DLD1 (cell line): ENCODE results near the gene NEK11.

Experiments used
- in situ Hi-C: cut with HindIII; loops from 2 replicates; pipeline ENCODE4 v1.10.0; 2017; ENCODE audit warnings: low sequenced_read_pairs

NEK11 gene

DNA sequence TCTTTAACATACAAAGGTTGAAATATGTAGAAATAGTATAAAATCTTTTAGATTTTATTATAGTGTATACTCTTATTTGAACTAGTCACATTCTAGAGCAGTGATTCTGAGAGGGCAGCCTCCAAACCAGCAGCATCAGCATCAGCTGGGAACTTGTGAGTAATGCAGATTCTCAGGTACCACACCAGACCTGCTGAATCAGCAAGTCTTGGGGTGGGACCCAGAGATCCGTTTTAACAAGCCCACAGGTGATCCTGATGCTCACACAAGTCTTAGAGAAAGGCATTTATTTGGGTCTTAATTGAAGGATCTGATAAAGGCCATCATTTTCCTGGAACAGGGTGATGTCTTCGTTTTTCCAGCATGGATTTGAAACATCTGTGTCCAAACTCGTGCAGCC, 195.9 kb downstream of the NEK11 start:
- in situ Hi-C loops = no loop called here

DNA sequence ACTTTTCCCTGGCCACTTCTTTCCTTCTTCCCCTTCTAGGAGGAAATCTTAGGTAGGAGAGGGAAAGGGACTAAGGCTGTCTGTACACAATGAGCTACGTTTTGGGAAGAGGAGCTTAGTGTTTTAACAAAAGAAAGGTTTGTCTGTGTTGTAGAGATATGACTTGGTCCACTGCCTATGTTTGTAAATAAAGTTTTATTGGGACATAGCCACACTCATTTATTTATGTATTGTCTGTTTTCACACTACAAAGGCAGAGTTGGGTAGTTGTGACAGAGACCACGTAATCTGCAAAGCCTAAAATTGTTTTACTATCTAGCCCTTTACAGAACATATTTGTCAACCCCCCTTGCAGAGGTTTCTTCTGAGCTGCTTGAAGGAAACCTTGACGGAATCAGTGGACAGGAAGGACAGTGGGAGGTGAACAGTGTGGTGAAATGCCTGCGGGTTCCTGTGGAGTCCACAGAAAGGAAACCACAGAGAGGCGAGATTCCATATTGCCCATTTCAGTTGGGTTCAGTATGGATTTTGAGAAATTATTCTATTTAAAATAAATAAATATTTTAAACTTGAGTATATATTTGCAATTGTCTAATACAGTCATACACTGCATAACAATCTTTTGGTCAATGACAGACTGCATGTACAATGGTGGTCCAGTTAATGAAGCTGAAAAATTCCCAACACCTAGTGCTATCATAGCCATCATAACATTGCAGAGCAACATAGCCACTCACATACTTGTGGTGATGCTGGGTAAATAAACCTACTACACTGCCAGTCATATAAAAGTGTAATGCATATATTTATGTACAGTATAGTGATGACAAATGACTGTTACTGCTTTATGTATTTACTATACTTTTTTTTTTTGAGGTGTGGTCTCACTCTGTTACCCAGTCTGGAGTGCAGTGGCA, 197.0 kb downstream of the NEK11 start:
- in situ Hi-C loops = no loop called here

DNA sequence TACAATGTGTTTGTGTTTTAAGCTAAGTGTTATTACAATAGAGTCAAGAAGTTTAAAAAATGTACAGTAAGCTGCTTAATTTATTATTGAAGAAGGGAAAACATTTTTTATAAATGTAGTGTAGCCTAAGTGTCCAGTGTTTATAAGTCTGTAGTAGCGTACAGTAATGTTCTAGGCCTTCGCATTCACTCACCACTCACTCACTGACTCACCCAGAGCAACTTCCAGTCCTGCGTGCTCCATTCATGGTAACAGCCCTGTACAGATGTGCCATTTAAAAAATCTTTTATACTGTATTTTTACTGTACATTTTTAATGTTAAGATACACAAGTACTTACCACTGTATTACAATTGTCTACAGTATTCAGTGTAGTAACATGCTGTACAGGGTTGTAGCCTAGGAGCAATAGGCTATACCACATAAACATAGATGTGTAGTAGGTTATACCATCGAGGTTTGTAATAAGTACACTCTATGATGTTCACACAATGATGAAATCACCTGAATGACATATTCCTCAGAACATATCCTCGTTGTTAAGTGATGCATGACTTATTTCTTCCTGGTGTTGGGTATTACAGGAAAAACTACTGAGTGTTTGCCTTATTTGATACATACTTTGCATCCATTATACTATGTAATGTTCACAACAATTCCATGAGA, 198.3 kb downstream of the NEK11 start:
- in situ Hi-C loops = no loop called here

DNA sequence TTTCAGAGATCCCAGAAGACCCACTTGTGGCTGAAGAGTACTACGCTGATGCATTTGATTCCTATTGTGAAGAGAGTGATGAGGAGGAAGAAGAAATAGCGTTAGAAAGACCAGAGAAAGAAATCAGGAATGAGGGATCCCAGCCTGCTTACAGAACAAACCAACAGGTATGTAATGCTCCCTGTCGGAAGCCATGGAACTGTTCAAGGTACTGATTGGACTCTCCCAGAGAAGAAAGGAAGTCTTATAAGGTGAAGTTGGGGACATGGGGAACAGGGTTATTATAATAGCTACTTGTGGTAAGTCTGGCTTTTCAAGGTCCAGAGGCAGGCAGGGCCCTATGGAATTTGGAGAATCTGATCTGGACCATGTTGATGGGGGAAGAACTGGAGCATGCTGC, 201.8 kb downstream of the NEK11 start:
- in situ Hi-C loops = no loop called here

DNA sequence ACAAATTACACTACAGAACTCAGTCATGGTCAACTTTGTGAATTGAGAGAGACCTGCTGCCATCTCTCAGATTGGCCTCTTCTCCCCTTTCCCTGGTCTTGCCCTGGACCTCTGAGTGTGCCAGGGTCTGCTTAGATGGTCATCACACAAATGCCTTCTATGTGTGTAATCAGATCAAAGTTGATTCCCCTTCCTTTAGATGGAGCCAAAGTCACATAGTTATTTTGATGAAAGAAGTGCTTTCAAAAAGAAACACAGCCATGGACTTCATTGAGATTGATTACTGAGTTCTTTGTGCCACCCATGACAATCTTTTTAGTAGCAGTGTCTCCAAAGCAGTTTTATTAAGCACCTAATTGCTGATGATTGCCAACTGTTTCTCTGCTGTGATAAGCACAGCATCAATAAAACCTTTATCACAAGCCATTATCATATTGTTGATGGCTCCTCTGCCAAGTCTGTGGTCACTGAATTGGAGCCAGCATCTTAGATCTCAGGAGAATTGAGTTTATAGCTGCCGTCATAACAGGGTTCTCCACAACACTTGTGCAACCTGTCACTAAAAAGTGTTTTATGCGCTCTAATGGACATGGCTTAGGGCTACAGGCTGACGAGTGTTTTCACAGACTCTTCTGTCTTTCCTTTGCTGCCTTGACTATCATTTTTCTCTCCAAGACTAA, 205.2 kb downstream of the NEK11 start:
- in situ Hi-C loops = no loop called here

- in situ Hi-C loops = no loop called here
These were observed 206.1 kb downstream of the NEK11 start for GRCh38 chr3:131232711-131233267.

GRCh38 chr3:131233900-131234668, 207.4 kb downstream of the NEK11 start:
- in situ Hi-C loops = no loop called here

DNA sequence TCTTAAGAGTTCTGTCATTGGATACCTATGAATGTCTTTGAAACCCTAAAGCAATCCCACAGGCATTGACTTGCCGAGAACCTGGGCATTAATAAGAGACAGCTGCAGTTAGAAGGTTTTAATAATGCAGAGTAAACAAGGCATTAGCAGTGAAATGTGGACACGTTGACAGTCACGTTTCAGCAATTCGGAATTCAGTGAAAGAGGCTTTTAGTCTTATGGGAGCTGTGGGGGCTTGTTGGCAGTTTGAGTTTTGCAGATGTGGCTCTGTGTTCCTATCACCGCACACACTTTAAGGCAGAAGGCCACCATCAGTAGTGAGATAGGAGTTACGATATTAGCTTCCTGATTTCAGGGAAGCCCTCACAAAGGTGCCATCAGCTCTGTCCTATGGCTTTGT, 209.7 kb downstream of the NEK11 start:
- in situ Hi-C loops = no loop called here

DNA sequence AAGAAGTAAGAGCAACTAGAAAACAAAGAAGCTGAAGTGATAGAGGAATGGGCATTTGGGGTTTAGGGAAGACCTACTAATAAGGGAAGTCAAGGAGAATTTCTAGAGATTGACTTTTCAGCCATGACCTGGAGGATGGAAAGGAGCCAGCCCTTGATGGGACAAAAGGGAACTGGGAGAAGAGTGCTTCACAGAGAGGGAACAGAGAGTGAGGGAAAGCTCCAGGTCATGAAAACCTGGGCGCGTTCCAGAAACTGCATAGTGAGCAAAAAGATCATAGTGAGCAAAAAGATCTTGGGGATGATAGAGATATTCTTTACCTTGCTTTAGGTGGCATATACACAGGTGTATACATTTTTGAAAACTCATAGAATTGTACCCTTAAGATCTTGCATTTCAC, 211.8 kb downstream of the NEK11 start:
- in situ Hi-C loops = no loop called here

- in situ Hi-C loops = no loop called here
These were observed 212.6 kb downstream of the NEK11 start for GRCh38 chr3:131239267-131239666.

DNA sequence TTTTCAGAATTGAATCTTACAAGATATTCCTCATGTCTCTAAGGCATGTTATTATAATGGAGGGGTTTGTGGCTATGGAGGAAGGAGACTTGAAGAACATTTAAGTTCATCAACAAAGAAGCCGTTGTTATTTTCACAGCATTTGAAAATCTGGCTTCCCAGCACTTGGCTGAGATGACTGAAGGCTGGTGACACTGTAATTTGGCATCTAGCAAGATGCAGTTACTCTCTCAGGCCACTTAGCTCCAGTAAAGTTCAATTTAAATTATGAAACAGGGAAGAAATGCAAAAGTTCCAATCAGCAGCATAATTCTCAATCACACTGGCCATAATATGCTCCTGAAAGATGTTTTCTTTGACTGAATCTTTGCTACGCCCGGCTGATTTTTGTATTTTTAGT, 215.5 kb downstream of the NEK11 start:
- in situ Hi-C loops = no loop called here

DNA sequence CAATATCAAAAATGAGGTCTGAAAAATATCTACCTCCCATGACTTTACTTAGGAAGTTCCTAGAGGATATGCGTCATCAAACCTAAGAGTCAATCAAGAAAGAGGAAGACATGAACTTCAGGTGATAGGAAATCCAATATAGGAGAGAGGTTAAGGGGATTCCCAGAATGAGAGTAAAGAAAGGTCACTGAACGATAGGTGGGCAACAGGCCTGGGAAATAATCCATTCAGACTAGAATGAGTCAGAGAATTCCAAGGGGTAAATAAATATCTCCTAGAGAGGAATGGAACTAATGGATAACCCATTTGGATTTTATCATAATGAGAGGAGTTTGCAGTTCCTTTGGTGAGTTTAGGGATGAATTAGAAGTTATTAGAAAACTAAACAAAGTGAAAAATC, 223.8 kb downstream of the NEK11 start:
- in situ Hi-C loops = no loop called here

DNA sequence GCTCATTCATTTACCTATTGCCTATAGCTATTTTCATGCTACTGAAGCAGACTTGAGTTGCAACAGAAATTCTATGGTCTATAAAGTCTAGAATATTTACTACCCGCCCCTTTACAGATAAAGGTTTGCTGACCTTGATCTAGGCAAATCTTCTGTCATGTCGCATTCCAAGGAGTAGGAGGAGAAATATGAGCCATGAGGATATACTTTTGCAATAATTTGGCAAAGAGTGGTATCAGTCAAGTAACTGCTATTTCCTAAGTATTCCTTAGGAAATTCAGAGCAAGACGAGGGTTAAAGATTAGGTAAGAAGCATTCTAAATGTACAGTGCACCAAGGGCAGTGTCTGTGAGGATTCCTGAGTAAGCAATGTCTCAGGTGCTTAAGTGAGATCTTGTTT, 233.8 kb downstream of the NEK11 start:
- in situ Hi-C loops = no loop called here

DNA sequence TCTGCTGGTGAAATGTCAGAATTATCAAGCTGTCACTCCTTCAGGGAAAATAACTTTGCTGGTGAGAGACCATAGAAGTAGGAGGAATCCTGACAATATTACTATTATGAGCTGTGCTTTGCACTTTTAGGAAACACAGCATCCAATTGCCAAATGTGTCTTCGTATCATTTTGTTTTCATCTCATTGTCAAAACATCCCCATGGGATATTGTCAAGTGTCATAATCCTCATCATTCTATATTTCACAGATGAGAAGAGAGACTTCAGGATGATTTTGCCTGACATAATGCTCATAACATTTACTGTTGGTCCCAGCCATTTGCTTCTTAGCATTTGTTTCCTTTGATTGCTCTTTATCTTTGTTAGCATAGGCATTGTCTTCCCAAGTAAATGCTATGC, 234.4 kb downstream of the NEK11 start:
- in situ Hi-C loops = no loop called here

DNA sequence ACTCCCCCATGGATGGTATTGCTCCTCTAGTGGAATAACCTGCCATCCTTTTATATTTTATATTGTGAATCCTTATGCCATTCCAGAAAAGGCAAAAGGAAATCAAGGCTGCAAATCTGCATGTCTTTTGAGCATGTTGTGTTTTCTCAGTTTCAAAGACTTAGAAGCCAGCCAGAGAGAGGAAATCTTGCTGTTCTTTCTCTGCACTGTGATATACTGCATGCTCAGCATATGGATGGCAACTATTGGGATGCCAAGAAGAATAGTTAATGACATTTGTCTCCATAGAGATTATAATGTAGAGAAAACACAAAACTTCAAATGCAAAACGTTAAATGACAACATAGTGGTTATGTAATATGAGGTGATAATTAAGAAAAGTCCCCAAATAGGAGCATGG, 248.9 kb downstream of the NEK11 start:
- in situ Hi-C loops = no loop called here

- in situ Hi-C loops = no loop called here
These were observed 251.3 kb downstream of the NEK11 start for GRCh38 chr3:131277836-131278497.

DNA sequence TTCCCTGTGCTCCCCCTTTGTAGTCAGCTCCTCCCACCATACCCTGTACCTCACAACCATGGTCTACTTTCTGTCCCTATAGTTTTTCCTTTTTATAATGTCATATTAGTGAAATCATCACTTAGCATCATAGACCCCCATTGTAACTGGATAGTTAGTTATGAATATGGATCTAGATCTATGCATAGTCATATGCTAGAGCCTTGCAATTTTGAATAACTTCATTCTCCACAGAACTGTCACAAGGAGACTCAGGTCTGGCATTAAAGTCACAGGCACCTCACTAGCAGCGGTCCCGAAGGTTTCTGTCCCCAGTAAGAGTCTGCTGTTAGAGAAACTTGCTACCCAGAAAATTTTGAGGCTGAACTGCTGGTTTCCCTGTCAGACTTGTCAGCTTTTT, 252.9 kb downstream of the NEK11 start:
- in situ Hi-C loops = no loop called here

DNA sequence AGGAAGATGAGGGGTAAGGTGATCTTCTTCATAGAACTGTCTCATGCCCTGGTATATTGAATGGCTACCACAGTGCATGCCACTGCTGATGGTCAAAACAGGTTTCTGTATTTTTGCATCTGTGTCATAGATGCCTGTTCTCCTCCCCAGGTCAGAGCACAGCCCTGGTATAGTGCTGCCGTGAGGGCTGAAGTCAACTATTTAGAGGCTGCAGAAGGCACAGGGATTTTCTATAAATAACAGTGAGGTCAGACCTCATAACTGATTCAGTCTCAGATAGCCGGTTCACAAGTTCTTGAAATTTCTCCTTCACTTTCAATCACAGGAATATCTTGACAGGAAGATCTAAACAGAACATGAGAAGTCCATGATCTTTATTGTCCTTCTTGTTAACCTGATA, 255.7 kb downstream of the NEK11 start:
- in situ Hi-C loops = no loop called here

- in situ Hi-C loops = no loop called here
These were observed 256.3 kb downstream of the NEK11 start for GRCh38 chr3:131282967-131283366.

DNA sequence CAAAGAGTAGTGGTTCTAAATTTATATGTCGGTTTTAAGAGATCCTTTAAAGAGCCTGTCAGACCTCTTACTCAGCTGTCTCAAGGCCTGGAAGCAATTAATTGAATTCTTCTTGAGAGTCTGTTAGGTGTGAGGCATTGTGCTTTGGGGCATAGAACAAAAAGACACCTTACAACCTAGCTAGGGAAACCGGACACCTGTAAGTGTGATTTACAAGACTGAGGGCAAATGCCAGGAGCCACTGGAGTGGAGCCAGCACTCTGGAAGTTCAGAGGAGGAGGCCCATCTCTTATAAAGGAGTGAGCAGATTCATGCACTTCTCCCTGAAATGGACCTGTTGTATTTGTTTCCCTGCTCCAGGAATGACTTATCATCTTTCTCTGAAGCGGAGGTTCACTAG, 257.2 kb downstream of the NEK11 start:
- in situ Hi-C loops = no loop called here
